OCI-LY3 (cell line): ENCODE measurements around the gene GRID1.

Source experiments
- EZH2phosphoT487 ChIP-seq: fragments of 200-600 bp; shearing (Covaris generic); IDR thresholded peaks from 2 replicates; pipeline ENCODE4 v1.6.1; 2018; ENCODE audit warnings: antibody characterized with exemption, mixed run types, low read depth
- TF ChIP-seq, protein P1 (sequence below): fragments of 200-600, 300-600 bp; sonication (generic); IDR thresholded peaks from 2 replicates; pipeline ENCODE4 v1.5.1; 2014; ENCODE audit warnings: antibody characterized with exemption, low read length, low read depth

DNA sequence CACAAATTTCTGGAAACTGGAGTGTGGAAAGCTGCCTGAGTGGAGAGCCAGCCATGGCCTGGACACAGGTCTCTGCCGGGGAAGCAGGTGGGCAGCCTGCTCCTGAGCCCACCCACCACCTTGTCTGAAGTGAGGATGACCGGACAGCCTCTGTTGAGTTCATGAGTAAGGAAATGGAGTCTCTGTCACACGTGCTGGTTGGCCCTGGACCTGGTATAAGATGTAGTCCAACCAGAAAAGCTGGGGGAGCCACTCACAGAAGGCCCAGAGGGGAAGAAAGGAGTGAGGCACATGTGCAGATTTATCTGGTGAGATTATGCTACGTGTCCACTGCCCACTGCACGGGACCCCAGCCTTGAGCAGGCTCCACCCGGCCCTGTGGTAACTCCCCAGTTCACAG lies 383.5 kb downstream of the GRID1 start:
- TF ChIP-seq, protein P1, sequence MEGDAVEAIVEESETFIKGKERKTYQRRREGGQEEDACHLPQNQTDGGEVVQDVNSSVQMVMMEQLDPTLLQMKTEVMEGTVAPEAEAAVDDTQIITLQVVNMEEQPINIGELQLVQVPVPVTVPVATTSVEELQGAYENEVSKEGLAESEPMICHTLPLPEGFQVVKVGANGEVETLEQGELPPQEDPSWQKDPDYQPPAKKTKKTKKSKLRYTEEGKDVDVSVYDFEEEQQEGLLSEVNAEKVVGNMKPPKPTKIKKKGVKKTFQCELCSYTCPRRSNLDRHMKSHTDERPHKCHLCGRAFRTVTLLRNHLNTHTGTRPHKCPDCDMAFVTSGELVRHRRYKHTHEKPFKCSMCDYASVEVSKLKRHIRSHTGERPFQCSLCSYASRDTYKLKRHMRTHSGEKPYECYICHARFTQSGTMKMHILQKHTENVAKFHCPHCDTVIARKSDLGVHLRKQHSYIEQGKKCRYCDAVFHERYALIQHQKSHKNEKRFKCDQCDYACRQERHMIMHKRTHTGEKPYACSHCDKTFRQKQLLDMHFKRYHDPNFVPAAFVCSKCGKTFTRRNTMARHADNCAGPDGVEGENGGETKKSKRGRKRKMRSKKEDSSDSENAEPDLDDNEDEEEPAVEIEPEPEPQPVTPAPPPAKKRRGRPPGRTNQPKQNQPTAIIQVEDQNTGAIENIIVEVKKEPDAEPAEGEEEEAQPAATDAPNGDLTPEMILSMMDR = no peak
- TF ChIP-seq EZH2phosphoT487 = no peak
